HG02798 (cell line): ENCODE data around the gene ADAMTS18.
"Not testable (repeated sequence)": the region's sequence is repeated elsewhere in the genome, so short reads cannot be mapped to it uniquely, and the experiment has no call there.

ENCODE experiments used
- ATAC-seq: cut with Tn5 transposase; IDR thresholded peaks from one replicate; pipeline ENCODE4 v1.9.1; 2021; ENCODE audit warnings: mild to moderate bottlenecking; ENCODE audit not compliant: unreplicated experiment, poor library complexity

The ADAMTS18 gene

GRCh38 chr16:77434530-77435271 lies at the start of gene ADAMTS18:
TSS of gene ADAMTS18 (minus strand) at chr16:77435034. CDS start at chr16:77434695, 339 bp downstream.
- no peak for ATAC-seq

- no peak for ATAC-seq
Observed at GRCh38 chr16:77480681-77481315, 46.0 kb upstream of the ADAMTS18 start.

- ATAC-seq, result no peak
Observed at GRCh38 chr16:77472262-77472661, 37.4 kb upstream of the ADAMTS18 start.

DNA sequence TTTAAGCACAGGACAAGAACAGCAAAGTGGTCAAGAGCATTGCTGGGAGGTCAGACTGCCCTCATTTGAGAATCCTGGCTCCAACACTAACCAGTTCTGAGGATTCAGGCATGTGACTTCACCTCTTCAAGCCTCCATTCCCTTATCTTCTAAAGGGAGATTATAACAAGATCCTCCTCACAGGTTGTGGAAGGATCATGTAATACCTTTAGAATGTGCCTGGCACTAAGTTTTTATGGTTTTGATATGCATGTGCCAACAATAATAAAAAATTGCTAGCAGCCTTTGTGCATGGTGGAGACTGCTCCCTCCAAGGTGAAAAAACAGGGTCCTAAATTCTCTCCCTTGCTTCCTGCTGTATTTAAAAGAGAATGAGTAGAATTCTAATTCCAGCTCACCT lies 36.0 kb upstream of the ADAMTS18 start:
- no peak for ATAC-seq

DNA sequence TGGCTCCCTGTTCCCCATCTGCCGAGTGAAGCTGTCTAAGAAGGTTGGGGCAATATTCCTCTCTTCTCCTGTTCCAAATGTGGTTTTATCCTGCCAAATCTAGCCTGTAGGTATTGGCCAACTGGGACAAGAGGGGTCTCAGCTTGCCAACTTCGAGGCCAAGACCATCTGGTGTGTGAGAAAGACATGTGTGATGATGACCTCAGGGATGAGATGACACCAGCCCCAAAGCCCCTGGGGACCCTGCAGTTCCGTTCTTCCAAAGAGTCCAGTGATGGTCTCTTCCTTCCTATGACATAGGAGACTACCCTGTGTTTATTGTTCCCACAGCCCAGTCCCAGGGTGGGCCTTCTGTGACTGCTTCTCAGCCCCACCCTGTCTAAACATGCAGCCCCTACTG lies 34.8 kb upstream of the ADAMTS18 start:
- no peak for ATAC-seq

DNA sequence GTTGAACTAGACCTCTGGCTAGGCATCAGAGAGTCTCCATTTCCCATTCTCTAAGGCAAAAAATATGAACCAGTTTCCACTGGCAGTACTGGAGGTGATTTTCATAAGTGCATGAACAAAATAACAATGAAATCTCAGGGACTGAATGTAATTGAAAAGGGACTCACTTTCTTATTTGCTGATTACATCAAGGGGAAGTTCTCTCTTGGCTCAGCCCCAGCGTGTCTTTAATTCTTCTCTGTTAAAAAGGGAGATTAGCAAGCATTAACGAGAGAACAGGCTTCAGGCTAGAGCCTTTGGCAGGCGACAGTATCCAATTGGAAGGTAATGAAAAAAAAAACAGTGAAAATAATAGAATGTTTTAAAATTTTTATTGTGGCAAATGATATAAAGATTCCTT lies 34.0 kb upstream of the ADAMTS18 start:
- ATAC-seq, result no peak

DNA sequence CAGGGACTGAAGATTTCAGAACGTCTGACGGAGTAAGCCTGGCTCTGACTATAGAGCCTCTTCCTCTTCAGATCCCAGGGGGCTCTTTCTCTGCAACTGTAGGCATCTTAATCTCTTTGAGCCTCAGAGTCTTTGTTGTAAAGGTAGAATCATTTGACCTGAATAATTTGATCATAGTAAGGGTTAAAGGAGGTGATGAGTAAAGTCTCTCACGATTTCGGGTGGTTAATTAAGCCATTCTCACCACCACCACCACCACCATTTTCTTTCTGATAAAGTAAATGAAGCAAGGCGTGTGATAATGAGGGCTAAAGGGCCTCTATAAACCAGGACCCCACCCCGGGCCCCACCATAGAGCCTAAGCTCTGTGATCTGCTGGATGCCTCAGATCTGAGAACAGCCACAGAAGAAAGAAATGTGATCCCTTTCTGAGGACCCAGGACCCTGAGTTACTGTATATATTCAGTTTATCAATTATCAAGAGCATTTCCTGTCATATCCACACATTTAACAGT lies 33.0 kb upstream of the ADAMTS18 start:
- ATAC-seq, result no peak

GRCh38 chr16:77463659-77464058 lies 28.8 kb upstream of the ADAMTS18 start:
- not testable (repeated sequence) for ATAC-seq

DNA sequence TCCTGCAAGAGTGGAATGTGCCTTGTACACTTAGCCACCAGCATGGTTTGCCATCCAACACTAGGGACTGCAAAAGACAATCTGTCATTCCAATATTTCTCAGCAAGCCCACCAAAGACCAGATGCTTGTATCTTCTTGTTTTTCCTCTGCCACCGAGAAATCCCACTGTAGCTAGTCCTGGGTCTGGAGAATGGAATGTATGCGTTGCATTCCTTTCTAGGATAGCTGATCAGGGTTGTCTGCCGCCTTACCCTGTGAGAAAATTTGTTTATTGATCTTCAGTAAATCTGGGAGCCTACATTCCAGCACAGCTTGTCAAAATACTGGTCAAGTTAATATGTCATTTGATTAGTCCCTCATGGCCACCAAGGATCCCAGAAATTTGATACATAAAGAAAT lies 28.1 kb upstream of the ADAMTS18 start:
- no peak for ATAC-seq

- ATAC-seq, result no peak
Observed at GRCh38 chr16:77459534-77460254, 24.9 kb upstream of the ADAMTS18 start.

DNA sequence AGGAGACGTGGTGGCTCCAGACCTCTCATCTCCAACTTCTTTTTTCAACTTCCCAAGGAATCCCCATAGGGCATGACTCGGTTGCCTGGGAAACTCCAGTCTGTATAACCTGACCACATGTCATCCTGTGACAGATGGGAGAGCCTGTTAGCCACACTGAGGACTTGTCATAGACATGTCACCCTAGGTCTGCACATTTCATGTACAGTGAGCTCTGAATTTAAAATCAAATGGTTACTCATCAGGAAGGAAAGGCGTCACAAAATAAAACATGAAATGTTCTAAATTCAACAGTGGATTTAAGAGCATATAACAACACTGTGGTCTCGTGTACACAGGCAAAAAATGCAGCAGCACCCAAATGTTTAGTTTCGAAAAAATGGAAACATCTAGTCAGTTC lies 22.2 kb upstream of the ADAMTS18 start:
- ATAC-seq, result no peak

DNA sequence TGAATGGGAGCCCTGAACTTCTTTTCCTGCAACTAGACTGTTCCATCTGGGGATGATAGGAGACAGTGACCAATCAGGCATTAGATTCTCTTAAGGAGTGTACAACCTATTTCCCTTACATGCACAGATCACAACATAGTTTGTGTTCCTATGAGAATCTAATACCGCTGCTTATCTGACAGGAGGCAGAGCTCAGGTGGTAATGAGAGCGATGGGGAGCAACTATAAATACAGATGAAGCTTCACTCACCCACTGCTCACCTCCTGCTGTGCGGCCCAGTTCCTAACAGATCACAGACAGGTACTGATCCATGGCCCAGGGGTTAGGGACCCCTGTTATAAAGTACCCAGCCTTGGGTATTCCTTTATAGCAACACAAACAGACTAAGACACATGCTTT lies 17.4 kb upstream of the ADAMTS18 start:
- no peak for ATAC-seq

- ATAC-seq, result no peak
Observed at GRCh38 chr16:77450790-77451487, 16.1 kb upstream of the ADAMTS18 start.

GRCh38 chr16:77449208-77449607 lies 14.4 kb upstream of the ADAMTS18 start:
- ATAC-seq, result no peak

- no peak for ATAC-seq
Observed at GRCh38 chr16:77445324-77445723, 10.5 kb upstream of the ADAMTS18 start.

DNA sequence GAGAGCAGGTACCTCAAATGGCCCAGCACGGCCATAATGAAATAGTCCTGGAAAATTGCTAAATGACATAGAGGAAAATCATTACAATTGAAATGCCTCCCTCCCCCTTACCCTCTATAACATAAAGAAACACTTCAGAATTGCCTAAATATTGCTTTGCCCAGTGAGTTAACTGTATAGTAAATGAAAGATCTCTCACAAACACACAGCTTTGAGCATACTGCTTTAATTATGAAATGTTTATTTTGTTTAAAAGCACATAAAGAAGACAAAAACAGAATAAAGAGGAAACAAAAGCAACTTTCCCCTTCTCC lies 9.3 kb upstream of the ADAMTS18 start:
- ATAC-seq, result no peak

GRCh38 chr16:77443357-77444146 lies 8.7 kb upstream of the ADAMTS18 start:
- ATAC-seq, result no peak

DNA sequence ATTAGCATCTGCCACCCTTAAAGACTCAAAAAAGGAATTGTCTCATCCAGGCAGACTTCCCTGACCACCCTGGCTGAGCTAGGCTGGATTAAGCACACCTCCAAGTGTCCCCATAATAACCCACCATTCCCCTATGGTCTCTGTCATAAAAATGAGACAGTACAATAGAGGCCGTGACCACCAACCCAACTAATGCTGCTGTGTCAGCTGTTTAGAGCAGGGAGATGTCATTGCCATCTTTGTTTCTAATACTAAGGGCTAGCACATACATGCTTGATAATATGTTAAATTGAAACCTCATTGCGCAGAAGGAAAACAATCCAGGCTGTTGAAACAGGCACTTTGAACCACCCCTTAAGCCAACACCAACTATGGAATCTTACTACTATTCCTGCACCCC lies 7.2 kb upstream of the ADAMTS18 start:
- ATAC-seq, result no peak

GRCh38 chr16:77439106-77439505 lies 4.3 kb upstream of the ADAMTS18 start:
- ATAC-seq, result no peak

- ATAC-seq, result no peak
Observed at GRCh38 chr16:77437859-77438258, 3.0 kb upstream of the ADAMTS18 start.
